Bronchial epithelial cell (primary cell): ENCODE measurements around the gene ECD. TPM values are rescaled to one million over a fixed set of nuclear protein-coding genes. Genes with fewer than 3 reads are reported as not detected.

ENCODE experiments used
- DNase-seq: peaks from one replicate; pipeline ENCODE4 v3.0.0-alpha.2; 2010; ENCODE audit warnings: low read depth
- FAIRE-seq: peaks from 2 replicates; lab custom pipeline; 2011; peaks lifted over from hg19 to GRCh38; lab: Jason Lieb, UNC
- H3K27me3 ChIP-seq: 2 replicates; pipeline ENCODE4 v1.5.1; 2011; ENCODE audit warnings: low read length; ENCODE audit not compliant: control insufficient read depth, insufficient read depth
- H3K36me3 ChIP-seq: 2 replicates; pipeline ENCODE4 v1.5.1; 2011; ENCODE audit warnings: low read length; ENCODE audit not compliant: control insufficient read depth, insufficient read depth
- H3K4me3 ChIP-seq: 2 replicates; pipeline ENCODE4 v1.5.1; 2011; ENCODE audit warnings: mild to moderate bottlenecking, low read depth, low read length, control low read depth
- total RNA-seq: library from RNA; depleted of rRNA; stranded (reverse); fragments of >200 nt; gene quantifications from 2 replicates; pipeline ENCODE4 v1.2.1, GENCODE V29; 2014
- TF ChIP-seq, protein P1 (sequence below): IDR thresholded peaks from 2 replicates; pipeline ENCODE4 v1.5.1; 2011; ENCODE audit warnings: mild to moderate bottlenecking, moderate library complexity, low read length, control low read depth, inconsistent platforms; ENCODE audit not compliant: insufficient read depth, severe bottlenecking

Gene ECD
- total RNA-seq, 1 donor from 2014 or later, result 17.6 TPM

DNA sequence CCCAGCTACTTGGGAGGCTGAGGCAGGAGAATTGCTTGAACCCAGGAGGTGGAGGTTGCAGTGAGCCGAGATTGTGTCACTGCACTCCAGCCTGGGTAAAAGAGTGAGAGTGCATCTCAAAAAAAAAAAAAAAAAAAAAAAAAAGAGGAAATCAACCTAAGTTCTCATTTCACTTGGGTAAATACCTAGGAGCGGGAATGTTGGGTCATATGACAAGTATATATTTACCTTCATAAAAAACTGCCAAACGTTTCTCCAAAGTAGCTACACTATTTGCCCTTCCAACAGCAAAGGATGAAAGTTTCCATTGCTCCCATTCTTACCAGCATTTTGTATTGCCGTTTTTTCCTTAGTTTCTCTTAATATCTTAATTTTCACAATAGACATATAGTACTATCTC, 81.0 kb downstream of the ECD start:
- no peaks in the 10 kb centered on the region for H3K36me3 ChIP-seq

DNA sequence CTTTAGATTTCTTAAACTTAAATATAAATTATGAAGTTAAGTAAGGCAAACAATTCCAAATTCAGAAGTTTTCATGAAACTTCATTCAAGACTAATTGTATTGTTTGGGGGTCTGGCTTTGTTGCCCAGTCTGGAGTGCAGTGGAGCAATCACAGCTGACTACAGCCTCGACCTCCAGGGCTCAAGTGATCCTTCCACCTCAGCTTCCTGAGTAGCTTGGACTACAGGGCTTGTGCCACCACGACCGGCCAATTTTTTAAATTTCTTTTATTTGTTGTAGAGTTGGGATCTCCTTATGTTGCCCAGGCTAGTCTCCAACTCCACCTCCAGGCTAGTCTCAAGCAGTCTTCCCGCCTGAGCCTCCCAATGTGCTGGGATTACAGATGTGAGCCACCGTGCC, 83.6 kb downstream of the ECD start:
- FAIRE-seq, result no peak

More for the DNA sequence above, 81.0 kb downstream of the ECD start:
- DNase-seq (no peak), FAIRE-seq (no peak)
- no peak overlapping the region for H3K4me3 ChIP-seq
- TF ChIP-seq, protein P1, sequence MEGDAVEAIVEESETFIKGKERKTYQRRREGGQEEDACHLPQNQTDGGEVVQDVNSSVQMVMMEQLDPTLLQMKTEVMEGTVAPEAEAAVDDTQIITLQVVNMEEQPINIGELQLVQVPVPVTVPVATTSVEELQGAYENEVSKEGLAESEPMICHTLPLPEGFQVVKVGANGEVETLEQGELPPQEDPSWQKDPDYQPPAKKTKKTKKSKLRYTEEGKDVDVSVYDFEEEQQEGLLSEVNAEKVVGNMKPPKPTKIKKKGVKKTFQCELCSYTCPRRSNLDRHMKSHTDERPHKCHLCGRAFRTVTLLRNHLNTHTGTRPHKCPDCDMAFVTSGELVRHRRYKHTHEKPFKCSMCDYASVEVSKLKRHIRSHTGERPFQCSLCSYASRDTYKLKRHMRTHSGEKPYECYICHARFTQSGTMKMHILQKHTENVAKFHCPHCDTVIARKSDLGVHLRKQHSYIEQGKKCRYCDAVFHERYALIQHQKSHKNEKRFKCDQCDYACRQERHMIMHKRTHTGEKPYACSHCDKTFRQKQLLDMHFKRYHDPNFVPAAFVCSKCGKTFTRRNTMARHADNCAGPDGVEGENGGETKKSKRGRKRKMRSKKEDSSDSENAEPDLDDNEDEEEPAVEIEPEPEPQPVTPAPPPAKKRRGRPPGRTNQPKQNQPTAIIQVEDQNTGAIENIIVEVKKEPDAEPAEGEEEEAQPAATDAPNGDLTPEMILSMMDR, result no peak
- H3K27me3 ChIP-seq, result no peaks in the 10 kb centered on the region

More for the DNA sequence above, 83.6 kb downstream of the ECD start:
- Histone ChIP-seq H3K4me3 (no peak overlapping the region), H3K36me3 (peaks cover 2% of the 10 kb centered on the region), H3K27me3 (no peaks in the 10 kb centered on the region)
- TF ChIP-seq, protein P1, result no peak
- DNase-seq, result no peak

Other genes starting within 250 kb of the ECD start
- not detected in 2 replicates for gene PLA2G12B, start 213.2 kb downstream of the ECD start, total RNA-seq
- gene P4HA1, start 71.1 kb downstream of the ECD start, total RNA-seq, result 138 and 173 TPM in 2 replicates
- gene NUDT13, start 57.6 kb downstream of the ECD start, total RNA-seq, result 0.64 and 1.1 TPM in 2 replicates
- 17.6 and 24.3 TPM in 2 replicates for gene FAM149B1, start 111 bp upstream of the ECD start, total RNA-seq
- gene DNAJC9, start 79.2 kb upstream of the ECD start, total RNA-seq, result 32.0 and 35.0 TPM in 2 replicates
- gene MRPS16, start 84.6 kb upstream of the ECD start, total RNA-seq, result 77.6 and 81.6 TPM in 2 replicates
- 0.79 and 2.4 TPM in 2 replicates for gene CFAP70, start 190.9 kb upstream of the ECD start, total RNA-seq
- gene ANXA7, start 246.1 kb upstream of the ECD start, total RNA-seq, result 88.7 and 106 TPM in 2 replicates